Loucy (cell line): ENCODE measurements around the gene HOXC4.

ENCODE experiments used
- EZH2phosphoT487 ChIP-seq: fragments of 200-600 bp; IDR thresholded peaks from 2 replicates; pipeline ENCODE4 v1.6.1; 2018; ENCODE audit warnings: antibody characterized with exemption, mild to moderate bottlenecking, moderate library complexity, borderline replicate concordance
- TF ChIP-seq, protein P1 (sequence below): fragments of 200-600 bp; sonication (generic); conservative IDR thresholded peaks from 2 replicates; pipeline ENCODE4 v1.5.1; 2014; ENCODE audit warnings: mild to moderate bottlenecking, antibody characterized with exemption, low read length

DNA sequence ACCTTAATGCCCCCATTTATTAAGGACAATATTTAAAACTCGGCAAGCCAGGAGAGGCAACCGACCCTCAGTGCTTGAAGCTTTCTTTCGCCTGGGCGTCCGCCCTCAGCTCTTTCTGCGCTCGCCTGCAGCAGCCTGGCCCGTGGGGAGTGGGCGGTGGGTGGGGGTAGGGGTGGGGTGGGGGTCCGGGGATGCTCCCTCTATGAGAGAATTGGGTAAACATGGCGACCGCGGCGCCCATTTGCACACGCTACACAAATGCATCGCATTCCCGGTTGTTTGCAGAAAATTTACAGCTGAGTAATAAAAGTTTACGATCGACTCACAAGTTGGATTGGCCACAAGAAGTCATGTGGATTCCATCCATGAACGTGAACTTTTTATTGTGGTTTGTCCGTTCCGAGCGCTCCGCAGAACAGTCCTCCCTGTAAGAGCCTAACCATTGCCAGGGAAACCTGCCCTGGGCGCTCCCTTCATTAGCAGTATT, 37.1 kb upstream of the HOXC4 start:
- no peak for TF ChIP-seq EZH2phosphoT487
- TF ChIP-seq, protein P1, sequence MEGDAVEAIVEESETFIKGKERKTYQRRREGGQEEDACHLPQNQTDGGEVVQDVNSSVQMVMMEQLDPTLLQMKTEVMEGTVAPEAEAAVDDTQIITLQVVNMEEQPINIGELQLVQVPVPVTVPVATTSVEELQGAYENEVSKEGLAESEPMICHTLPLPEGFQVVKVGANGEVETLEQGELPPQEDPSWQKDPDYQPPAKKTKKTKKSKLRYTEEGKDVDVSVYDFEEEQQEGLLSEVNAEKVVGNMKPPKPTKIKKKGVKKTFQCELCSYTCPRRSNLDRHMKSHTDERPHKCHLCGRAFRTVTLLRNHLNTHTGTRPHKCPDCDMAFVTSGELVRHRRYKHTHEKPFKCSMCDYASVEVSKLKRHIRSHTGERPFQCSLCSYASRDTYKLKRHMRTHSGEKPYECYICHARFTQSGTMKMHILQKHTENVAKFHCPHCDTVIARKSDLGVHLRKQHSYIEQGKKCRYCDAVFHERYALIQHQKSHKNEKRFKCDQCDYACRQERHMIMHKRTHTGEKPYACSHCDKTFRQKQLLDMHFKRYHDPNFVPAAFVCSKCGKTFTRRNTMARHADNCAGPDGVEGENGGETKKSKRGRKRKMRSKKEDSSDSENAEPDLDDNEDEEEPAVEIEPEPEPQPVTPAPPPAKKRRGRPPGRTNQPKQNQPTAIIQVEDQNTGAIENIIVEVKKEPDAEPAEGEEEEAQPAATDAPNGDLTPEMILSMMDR, result no peak
